K562 (cell line): ENCODE results near the gene CEP290. TPM values are rescaled to one million over a fixed set of nuclear protein-coding genes. Genes with fewer than 3 reads are reported as not detected.

ENCODE experiments used
- BRD4 ChIP-seq: fragments of 200-600 bp; sonication (generic); IDR thresholded peaks from 2 replicates; pipeline ENCODE4 v1.6.1; 2017; ENCODE audit warnings: inconsistent platforms
- CLOCK ChIP-seq: fragments of 250-450 bp; sonication (Bioruptor Pico); IDR thresholded peaks from 2 replicates; pipeline ENCODE4 v1.4.0; 2020; ENCODE audit warnings: mild to moderate bottlenecking, moderate library complexity, borderline replicate concordance
- CREB3L1 ChIP-seq: fragments of 450-650 bp; IDR thresholded peaks from 2 replicates; pipeline ENCODE4 v1.6.1; 2014; ENCODE audit warnings: low read depth, mild to moderate bottlenecking, moderate library complexity, borderline replicate concordance
- FOXA3 ChIP-seq, 2 experiments: fragments of 450-650 bp in 1 of 2; sonication (generic) in 1 of 2; formaldehyde crosslinking; IDR thresholded peaks in 1 of 2; conservative IDR thresholded peaks in 1 of 2; 2 replicates each; pipeline versions ENCODE4 v1.4.0 to v1.8.0; 2020 to 2022; ENCODE audit warnings: mild to moderate bottlenecking in 2 of 2, missing genetic modification reagents in 1 of 2
- HES1 ChIP-seq: fragments of 450-650 bp; IDR thresholded peaks from 2 replicates; pipeline ENCODE4 v1.6.1; 2016; ENCODE audit warnings: low read depth, mild to moderate bottlenecking, moderate library complexity
- MLX ChIP-seq, 2 experiments: fragments of 450-650 bp in 1 of 2; sonication (generic) in 1 of 2; formaldehyde crosslinking; conservative IDR thresholded peaks; 2 replicates each; pipeline versions ENCODE4 v1.4.0 to v1.8.1; 2020 to 2022; ENCODE audit warnings: mild to moderate bottlenecking in 1 of 2, missing genetic modification reagents in 1 of 2
- MTA3 ChIP-seq: fragments of 450-650 bp; formaldehyde crosslinking; IDR thresholded peaks from 2 replicates; pipeline ENCODE4 v1.6.1; 2017; ENCODE audit warnings: mild to moderate bottlenecking, borderline replicate concordance
- NFE2L1 ChIP-seq: fragments of 450-650 bp; IDR thresholded peaks from 2 replicates; pipeline ENCODE4 v1.6.1; 2016; ENCODE audit warnings: missing genetic modification characterization, low read depth, mild to moderate bottlenecking, missing compliant biosample characterization, moderate library complexity, borderline replicate concordance
- NFXL1 ChIP-seq: fragments of 450-650 bp; formaldehyde crosslinking; IDR thresholded peaks from 2 replicates; pipeline ENCODE4 v1.4.0; 2021; ENCODE audit warnings: mild to moderate bottlenecking
- NKRF ChIP-seq: fragments of 450-650 bp; IDR thresholded peaks from 2 replicates; pipeline ENCODE4 v1.6.1; 2016; ENCODE audit warnings: borderline replicate concordance
- PML ChIP-seq: IDR thresholded peaks from 2 replicates; pipeline ENCODE4 v1.6.1; 2012; ENCODE audit warnings: low read length, inconsistent platforms
- SMARCB1 ChIP-seq: IDR thresholded peaks from 2 replicates; pipeline ENCODE4 v1.6.1; 2011; ENCODE audit warnings: improper control_type of control experiment, low read depth; ENCODE audit not compliant: insufficient read length
- SRF ChIP-seq, 2 experiments: fragments of 250-450, 450-650 bp in 1 of 2; sonication (Bioruptor Pico) in 1 of 2; sonication (generic) in 1 of 2; formaldehyde crosslinking; IDR thresholded peaks; 2 replicates each; pipeline versions ENCODE4 v1.5.0 to v1.5.1; 2020 to 2022; ENCODE audit warnings: mild to moderate bottlenecking in 1 of 2, missing genetic modification reagents in 1 of 2
- VEZF1 ChIP-seq: fragments of 200-800 bp; sonication (Bioruptor generic); IDR thresholded peaks from 2 replicates; pipeline ENCODE4 v1.6.1; 2017; ENCODE audit warnings: missing genetic modification characterization, missing compliant biosample characterization
- ZNF586 ChIP-seq: fragments of 450-650 bp; formaldehyde crosslinking; conservative IDR thresholded peaks from 2 replicates; pipeline ENCODE4 v1.4.0; 2020; ENCODE audit warnings: mild to moderate bottlenecking, moderate library complexity
- polyA plus RNA-seq, 8 experiments: library from polyadenylated mRNA; depleted of rRNA in 4 of 8; stranded (reverse) in 5 of 8; unstranded in 3 of 8; fragments of >200 nt; fragmentation: Nextera tagmentation in 2 of 8; fragmentation: Illumina TruSeq in 1 of 8; extraction: Ambion mirVana in 2 of 8; extraction: Trizol in 1 of 8; gene quantifications; 2 replicates each; pipeline versions ENCODE4 v1.2.1 to v1.2.3, GENCODE V29; 2011 to 2014; ENCODE audit warnings: inconsistent platforms in 1 of 8, missing spikeins in 1 of 8
- total RNA-seq, 7 experiments: library from RNA; depleted of rRNA in 6 of 7; stranded (reverse); fragments of >200 nt in 6 of 7; fragmentation: Illumina TruSeq in 2 of 7; extraction: Trizol in 2 of 7; gene quantifications; 2 replicates each; pipeline versions ENCODE4 v1.2.1 to v1.2.3, GENCODE V29; 2011 to 2021; ENCODE audit warnings: low replicate concordance in 1 of 7

The CEP290 gene
- total and polyA plus RNA-seq, 9 of the 15 experiments (the other 6 are each of a cell fraction or from before 2014, with no cell fraction given), result 7.2 to 19.4 (median 18.1) TPM

- TF ChIP-seq MLX (CRISPR knock-in tag; conservative IDR thresholded peaks at IDR 0.05), result no peak
- TF ChIP-seq NFE2L1 (tag), result no peak
- no peak for TF ChIP-seq CLOCK (CRISPR knock-in tag)
- no peak for TF ChIP-seq BRD4
- TF ChIP-seq VEZF1 (CRISPR knock-in tag), result peak; percentile 48; the same call in 1 of the 2 replicates
- TF ChIP-seq NKRF, result peak; percentile 86
- TF ChIP-seq SRF (CRISPR knock-in tag; IDR thresholded peaks at IDR 0.05), result 0 out of 4 replicates have a peak, but pooled peaks of 1 of the 2 experiments have one; percentile 55
- peak; percentile 39; the same call in 1 of the 2 replicates for TF ChIP-seq PML
- TF ChIP-seq FOXA3 (CRISPR knock-in tag; conservative IDR thresholded peaks at IDR 0.05 in 1 of 2, IDR thresholded peaks at IDR 0.05 in 1 of 2), result 0 out of 4 replicates have a peak, but pooled peaks of 1 of the 2 experiments have one; percentile 46
- peak; percentile 95 for TF ChIP-seq CREB3L1
- TF ChIP-seq MTA3, result no peak; the same call in 1 of the 2 replicates
- TF ChIP-seq ZNF586 (CRISPR knock-in tag), result no peak
- TF ChIP-seq HES1, result no peak
- no peak for TF ChIP-seq NFXL1
- no peak for TF ChIP-seq SMARCB1
Measured at GRCh38 chr12:88141774-88142609, at the start of gene CEP290, which contains the start of gene TMTC3 (continued).
